HepG2 (cell line): ENCODE data around the gene MYH7. TPM values are rescaled to one million over a fixed set of nuclear protein-coding genes. Genes with fewer than 3 reads are reported as not detected.
A peak's percentile ranks its signal among the peaks of the same experiment; 100 is the strongest.

ENCODE experiments used
- ATAC-seq: fragments of 200-7000 bp; cut with Tn5 transposase; 3 replicates; pipeline ENCODE4 v1.9.1; 2020; ENCODE audit warnings: mild to moderate bottlenecking, moderate library complexity
- BruUV-seq: library from RNA; stranded (reverse); fragments of 400-500 nt; replicated peaks from 2 replicates; lab custom pipeline; 2021; lab: Mats Ljungman, UMichigan
- CTCF ChIA-PET: fragments of 300-600 bp; formaldehyde crosslinking; extraction: SDS; loops from one replicate; lab custom pipeline; 2021; ENCODE audit warnings: low total read pairs, inconsistent platforms, low intra/inter-chr PET ratio; lab: Yijun Ruan, JAX
- POLR2A ChIA-PET: fragments of 350-600 bp; sonication (Branson Sonifier 250); formaldehyde crosslinking; loops from one replicate; lab custom pipeline; 2020; ENCODE audit warnings: antibody characterized with exemption, inconsistent platforms; lab: Yijun Ruan, JAX
- DNase-seq: peaks from one replicate; pipeline ENCODE4 v3.0.0-alpha.2; 2015; ENCODE audit warnings: low spot score
- FAIRE-seq: peaks from 3 replicates; lab custom pipeline; 2011; peaks lifted over from hg19 to GRCh38; lab: Jason Lieb, UNC
- H2AFZ ChIP-seq: one replicate; pipeline ENCODE4 v1.6.1; 2011; ENCODE audit warnings: low read length, inconsistent platforms
- H3K27ac ChIP-seq: fragments of 300-600 bp; 3 replicates; pipeline ENCODE4 v1.8.0; 2011; ENCODE audit warnings: mixed run types, mild to moderate bottlenecking, mixed read lengths, low read length, inconsistent platforms; ENCODE audit not compliant: insufficient read depth; ENCODE audit errors: extremely low read length
- H3K27me3 ChIP-seq, 2 experiments: fragments of 200-600 bp in 1 of 2; 2 replicates in 1 of 2; 3 replicates in 1 of 2; pipeline versions ENCODE4 v1.6.0 to v1.8.0; 2011; ENCODE audit warnings: low read length in 2 of 2, mild to moderate bottlenecking in 2 of 2, moderate library complexity in 2 of 2, inconsistent platforms in 1 of 2; ENCODE audit not compliant: insufficient read depth in 2 of 2, control insufficient read depth in 1 of 2
- H3K36me3 ChIP-seq, 2 experiments: fragments of 200-600 bp in 1 of 2; replicated peaks in 1 of 2; 2 replicates in 1 of 2; 3 replicates in 1 of 2; pipeline versions ENCODE4 v1.5.1 to v1.8.0; 2011; ENCODE audit warnings: low read length in 2 of 2, inconsistent platforms in 1 of 2; ENCODE audit not compliant: insufficient read depth in 2 of 2, control insufficient read depth in 1 of 2
- H3K4me1 ChIP-seq: 2 replicates; pipeline ENCODE4 v1.5.1; 2012; ENCODE audit warnings: low read length, inconsistent platforms; ENCODE audit not compliant: insufficient read depth
- H3K4me2 ChIP-seq: 2 replicates; pipeline ENCODE4 v1.6.0; 2011; ENCODE audit warnings: low read depth, low read length, inconsistent platforms
- H3K4me3 ChIP-seq, 3 experiments: fragments of 200-600 bp in 1 of 3; sonication (generic), shearing (Covaris generic) in 1 of 3; replicated peaks in 1 of 3; 2 replicates each; pipeline ENCODE4 v1.5.1; 2011 to 2016; ENCODE audit warnings: low read length in 3 of 3, inconsistent platforms in 2 of 3, low read depth in 2 of 3, mild to moderate bottlenecking in 2 of 3, control low read depth in 1 of 3, mixed read lengths in 1 of 3; ENCODE audit not compliant: insufficient read depth in 1 of 3
- H3K79me2 ChIP-seq: one replicate; pipeline ENCODE4 v1.6.1; 2011; ENCODE audit warnings: low read length, inconsistent platforms; ENCODE audit not compliant: insufficient read depth
- H3K9ac ChIP-seq: 2 replicates; pipeline ENCODE4 v1.6.0; 2011; ENCODE audit warnings: mild to moderate bottlenecking, low read depth, low read length, inconsistent platforms; ENCODE audit not compliant: insufficient read depth
- H3K9me3 ChIP-seq: 2 replicates; pipeline ENCODE4 v1.5.1; 2012; ENCODE audit warnings: mild to moderate bottlenecking, low read length
- H4K20me1 ChIP-seq: 2 replicates; pipeline ENCODE4 v1.6.0; 2011; ENCODE audit warnings: inconsistent platforms, mild to moderate bottlenecking, low read length, moderate library complexity; ENCODE audit not compliant: insufficient read depth
- FOXP1 ChIP-seq, 2 experiments: fragments of 450-650 bp in 1 of 2; IDR thresholded peaks; 2 replicates each; pipeline ENCODE4 v1.6.1; 2017 to 2018; ENCODE audit warnings: antibody characterized with exemption in 1 of 2
- IKZF1 ChIP-seq: fragments of 450-650 bp; IDR thresholded peaks from 2 replicates; pipeline ENCODE4 v1.7.1; 2016
- JUNB ChIP-seq: sonication (generic); formaldehyde crosslinking; IDR thresholded peaks from 2 replicates; pipeline ENCODE4 v1.8.0; 2022; ENCODE audit warnings: missing genetic modification reagents, mild to moderate bottlenecking, borderline replicate concordance
- RCOR2 ChIP-seq: IDR thresholded peaks from 2 replicates; pipeline ENCODE4 v1.6.1; 2016; ENCODE audit warnings: missing biosample characterization, missing genetic modification reagents
- SALL1 ChIP-seq: sonication (generic); formaldehyde crosslinking; IDR thresholded peaks from 2 replicates; pipeline ENCODE4 v1.8.0; 2022; ENCODE audit warnings: mild to moderate bottlenecking, missing genetic modification reagents
- TBX3 ChIP-seq: fragments of 450-650 bp; IDR thresholded peaks from 2 replicates; pipeline ENCODE4 v1.6.1; 2017; ENCODE audit warnings: antibody characterized with exemption, mild to moderate bottlenecking, inconsistent platforms, borderline replicate concordance
- ZKSCAN5 ChIP-seq: sonication (generic); formaldehyde crosslinking; IDR thresholded peaks from 2 replicates; pipeline ENCODE4 v1.5.1; 2020; ENCODE audit warnings: mild to moderate bottlenecking, missing genetic modification reagents
- ZNF17 ChIP-seq: sonication (generic); formaldehyde crosslinking; IDR thresholded peaks from 2 replicates; pipeline ENCODE4 v1.5.0; 2020; ENCODE audit warnings: mild to moderate bottlenecking, missing genetic modification reagents
- WGBS: methylation state at CpG from one replicate; pipeline ENCODE4 v1.1.6; 2017; ENCODE audit warnings: low lambda C conversion rate; 5-methylcytosine and 5-hydroxymethylcytosine counted together
- in situ Hi-C: cut with HindIII; loops from 2 replicates; pipeline ENCODE4 v1.10.0; 2017; ENCODE audit warnings: low pct_unique_long_range_greater_than_20kb; ENCODE audit not compliant: extremely low pct_ligation_motif_present
- intact Hi-C: fragments of 100-400 bp; cut with micrococcal nuclease; formaldehyde crosslinking; loops from one replicate; pipeline ENCODE4 v1.10.0; 2022; ENCODE audit not compliant: unreplicated experiment
- polyA plus RNA-seq, 8 experiments: library from polyadenylated mRNA; depleted of rRNA in 3 of 8; stranded (reverse) in 7 of 8; unstranded in 1 of 8; fragments of >200 nt; fragmentation: Illumina TruSeq in 4 of 8; extraction: Trizol in 4 of 8; gene quantifications; 2 replicates each; pipeline versions ENCODE4 v1.2.1 to v1.2.3, GENCODE V29; 2011 to 2016; ENCODE audit warnings: low read depth in 4 of 8, missing spikeins in 1 of 8, mixed read lengths in 1 of 8; ENCODE audit not compliant: insufficient read depth in 1 of 8
- total RNA-seq, 5 experiments: library from RNA; depleted of rRNA; stranded (reverse); fragments of >200 nt; fragmentation: Illumina TruSeq; extraction: Trizol; gene quantifications; 2 replicates each; pipeline ENCODE4 v1.2.3, GENCODE V29; 2016; ENCODE audit warnings: low read depth in 1 of 5

MYH7 gene
- total and polyA plus RNA-seq, 2 of the 13 experiments (the other 11 are each of a cell fraction or from before 2014, with no cell fraction given), result 0.04 TPM; not detected in 1

DNA sequence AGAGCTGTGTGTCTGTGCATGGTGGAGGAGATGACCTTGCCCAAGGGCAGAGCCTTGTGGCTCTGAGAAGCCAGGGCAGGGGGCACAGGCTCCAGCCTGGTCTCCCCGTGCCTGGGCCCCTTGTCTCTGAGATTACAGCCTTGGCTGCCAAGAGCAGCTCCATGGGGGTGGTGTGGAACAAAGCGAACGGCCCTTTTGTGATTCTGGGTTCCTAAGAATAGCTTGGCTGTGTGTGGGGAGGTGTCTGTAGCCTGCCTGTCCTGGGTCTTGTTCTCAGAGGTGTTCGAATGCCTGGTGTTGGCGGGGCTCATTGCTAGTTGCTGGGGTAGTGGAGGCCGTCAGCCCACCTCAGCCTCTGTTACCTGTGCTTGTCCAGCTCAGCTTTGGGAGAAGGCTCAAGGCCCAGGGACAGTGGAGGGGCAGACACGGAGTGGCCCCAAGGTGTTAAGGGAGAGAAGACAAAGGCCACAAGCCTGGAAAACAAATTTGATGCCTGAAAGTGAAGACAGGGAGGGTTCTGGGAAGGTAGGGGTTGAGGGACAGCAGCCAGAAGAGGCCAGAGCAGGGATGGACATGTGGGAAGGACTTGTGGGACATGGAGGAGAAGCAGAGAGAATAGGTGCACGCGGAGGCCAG lies 7.4 kb upstream of the MYH7 start:
- Histone ChIP-seq H3K27me3 (peaks cover 15 to 61% of the 10 kb centered on the region in 2 experiments), H3K9me3 (no peaks in the 10 kb centered on the region), H4K20me1 (no peaks in the 10 kb centered on the region), H3K27ac (no peak overlapping the region), H3K4me3 (no peak overlapping the region), H3K36me3 (no peaks in the 10 kb centered on the region), H3K79me2 (no peaks in the 10 kb centered on the region), H3K9ac (no peak overlapping the region), H2AFZ (no peak overlapping the region), H3K4me1 (peaks cover 15% of the 10 kb centered on the region), H3K4me2 (no peak overlapping the region)
- intact Hi-C loops (no loop called here), in situ Hi-C loops (no loop called here)
- CTCF ChIA-PET, result no interaction called here
- DNase-seq (no peak), FAIRE-seq (no peak), ATAC-seq (no peak)
- 31% methylated on average over 9 of the region's 9 CpGs for WGBS
- TF ChIP-seq SALL1 (CRISPR knock-in tag), result peak; percentile 11; the same call in 1 of the 2 replicates
- TF ChIP-seq FOXP1 (IDR thresholded peaks at IDR 0.05), result peak; percentile 7; the same call in 1 of the 2 replicates
- TF ChIP-seq FOXP1 (CRISPR knock-in tag; IDR thresholded peaks at IDR 0.05), result no peak
- no peak for TF ChIP-seq ZNF17 (CRISPR knock-in tag)
- peak; percentile 85; the same call in 1 of the 2 replicates for TF ChIP-seq IKZF1
- TF ChIP-seq JUNB (CRISPR knock-in tag), result no peak
- 0 out of 2 replicates have a peak, but pooled peaks have one; percentile 34 for TF ChIP-seq ZKSCAN5 (CRISPR knock-in tag)
- BruUV-seq, result no TSS peak
- POLR2A ChIA-PET, result interaction anchor here (0.6 kb wide), 1 partner anchor 27 kb away, joined by 3 read pairs; the partner anchor contains the start of gene NGDN

DNA sequence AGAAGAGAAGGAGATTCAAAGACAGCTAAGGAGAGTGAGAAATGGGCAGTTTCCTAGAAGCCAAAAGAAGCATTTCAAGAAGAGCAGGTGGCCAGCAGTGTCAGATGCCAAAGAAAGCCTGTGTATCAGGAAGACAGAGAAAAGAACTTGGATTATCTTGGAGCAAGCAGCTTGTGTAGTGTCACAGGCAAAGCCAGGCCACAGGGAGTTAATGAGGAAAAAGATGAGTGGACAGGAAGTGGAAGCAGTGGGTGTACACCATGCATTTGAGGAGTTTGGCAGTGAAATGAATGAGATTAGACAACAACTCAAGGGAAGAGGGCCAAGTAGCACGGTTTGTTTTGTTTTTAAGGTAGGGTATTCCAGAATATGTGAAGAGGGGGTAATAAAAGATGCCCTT lies 5.6 kb upstream of the MYH7 start:
- no peaks in the 10 kb centered on the region for H3K36me3 ChIP-seq
- H2AFZ ChIP-seq, result no peak overlapping the region
- ChIA-PET POLR2A (no interaction called here), CTCF (no interaction called here)
- H4K20me1 ChIP-seq, result no peaks in the 10 kb centered on the region
- H3K4me1 ChIP-seq, result peaks cover 27% of the 10 kb centered on the region
- in situ Hi-C loops, result no loop called here
- H3K27me3 ChIP-seq, result peaks cover 15 to 75% of the 10 kb centered on the region in 2 experiments
- intact Hi-C loops, result no loop called here
- DNase-seq (no peak), ATAC-seq (no peak), FAIRE-seq (no peak)
- H3K79me2 ChIP-seq, result no peaks in the 10 kb centered on the region
- BruUV-seq, result no TSS peak
- H3K27ac ChIP-seq, result no peak overlapping the region
- TF ChIP-seq TBX3, result 0 out of 2 replicates have a peak, but pooled peaks have one; percentile 8
- no peak for TF ChIP-seq RCOR2 (CRISPR knock-in tag)
- TF ChIP-seq, all 625 proteins: peak for 1
- Histone ChIP-seq H3K4me3 (no peak overlapping the region), H3K9me3 (no peaks in the 10 kb centered on the region), H3K4me2 (no peak overlapping the region), H3K9ac (no peak overlapping the region)
- 5% methylated on average over 1 of the region's 1 CpG for WGBS
